OCI-LY3 (cell line): ENCODE measurements around the gene ATOSB.

ENCODE experiments used
- H2AFZ ChIP-seq: fragments of 200-600, 300-600 bp; shearing (Covaris generic); 2 replicates; pipeline ENCODE4 v1.6.0; 2014; ENCODE audit warnings: antibody characterized with exemption, low read depth, low read length
- H3K27ac ChIP-seq: fragments of 200-600, 300-600 bp; sonication (generic); 2 replicates; pipeline ENCODE4 v1.5.1; 2014; ENCODE audit warnings: mild to moderate bottlenecking, low read length, moderate library complexity, mixed read lengths
- H3K27me3 ChIP-seq: fragments of 200-600, 300-600 bp; sonication (generic); 2 replicates; pipeline ENCODE4 v1.6.1; 2014; ENCODE audit warnings: low read depth, low read length, mixed read lengths
- H3K36me3 ChIP-seq: fragments of 200-600, 300-600 bp; sonication (generic); replicated peaks from 2 replicates; pipeline ENCODE3; 2014; ENCODE audit warnings: low read depth, low read length, mixed read lengths
- H3K4me1 ChIP-seq: fragments of 300-600, 200-600 bp; sonication (generic); 2 replicates; pipeline ENCODE4 v1.6.1; 2014; ENCODE audit warnings: low read length, mixed read lengths
- H3K4me2 ChIP-seq: fragments of 200-600, 300-600 bp; sonication (generic); 2 replicates; pipeline ENCODE4 v1.6.1; 2014; ENCODE audit warnings: low read length, mixed read lengths
- H3K4me3 ChIP-seq: fragments of 300-600, 200-600 bp; sonication (generic); 2 replicates; pipeline ENCODE4 v1.5.1; 2014; ENCODE audit warnings: antibody characterized with exemption, mild to moderate bottlenecking, low read length, moderate library complexity
- H3K79me2 ChIP-seq: fragments of 300-600, 200-600 bp; shearing (Covaris generic); 2 replicates; pipeline ENCODE4 v1.6.1; 2014; ENCODE audit warnings: mild to moderate bottlenecking, low read length, mixed read lengths
- H3K9ac ChIP-seq: fragments of 300-600, 200-600 bp; shearing (Covaris generic); 2 replicates; pipeline ENCODE4 v1.6.0; 2014; ENCODE audit warnings: mild to moderate bottlenecking, low read length, moderate library complexity
- H3K9me3 ChIP-seq: fragments of 200-600, 300-600 bp; shearing (Covaris generic); 2 replicates; pipeline ENCODE4 v1.6.1; 2014; ENCODE audit warnings: low read length, mixed read lengths; ENCODE audit not compliant: insufficient read depth
- H4K20me1 ChIP-seq: fragments of 200-600, 300-600 bp; sonication (generic); 2 replicates; pipeline ENCODE4 v1.6.1; 2016; ENCODE audit warnings: low read length, mixed read lengths; ENCODE audit not compliant: insufficient read depth
- EZH2phosphoT487 ChIP-seq: fragments of 200-600 bp; shearing (Covaris generic); IDR thresholded peaks from 2 replicates; pipeline ENCODE4 v1.6.1; 2018; ENCODE audit warnings: antibody characterized with exemption, mixed run types, low read depth
- TF ChIP-seq, protein P1 (sequence below): fragments of 200-600, 300-600 bp; sonication (generic); IDR thresholded peaks from 2 replicates; pipeline ENCODE4 v1.5.1; 2014; ENCODE audit warnings: antibody characterized with exemption, low read length, low read depth

Gene ATOSB

DNA sequence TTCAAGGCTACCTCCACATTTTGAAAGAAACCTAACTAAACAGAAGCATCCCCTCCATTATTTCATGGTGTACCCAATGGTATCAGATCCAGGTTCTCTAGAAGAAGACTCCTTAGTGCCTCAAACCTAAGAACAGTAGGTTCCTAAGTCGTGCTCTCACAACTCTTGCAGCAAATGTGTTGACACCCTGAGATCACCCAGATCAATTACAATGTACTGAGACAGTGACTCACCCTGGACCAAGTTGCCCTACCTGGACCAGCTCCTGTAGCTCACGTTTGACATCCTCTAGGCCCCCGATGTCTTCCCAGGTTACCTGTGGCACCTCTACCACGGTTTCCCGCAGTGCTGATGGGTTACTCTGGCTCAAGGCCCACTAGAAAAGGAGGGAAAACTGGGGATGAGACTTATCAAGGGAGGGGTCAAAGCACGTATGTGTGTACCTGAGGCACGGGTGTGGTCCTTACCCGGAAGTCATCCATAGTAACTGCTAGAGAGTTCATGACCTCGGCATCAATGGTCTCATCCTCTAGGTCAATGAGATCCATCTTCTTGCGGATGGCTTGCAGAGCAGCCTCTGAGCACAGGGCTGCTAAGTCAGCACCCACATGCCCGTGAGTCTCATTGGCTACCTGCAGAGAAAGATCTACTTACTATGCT lies 55.0 kb downstream of the ATOSB start:
- no peaks in the 10 kb centered on the region for H3K4me1 ChIP-seq
- H3K79me2 ChIP-seq, result peaks cover 11% of the 10 kb centered on the region
- H3K9ac ChIP-seq, result no peak overlapping the region
- TF ChIP-seq EZH2phosphoT487, result no peak
- TF ChIP-seq, protein P1, sequence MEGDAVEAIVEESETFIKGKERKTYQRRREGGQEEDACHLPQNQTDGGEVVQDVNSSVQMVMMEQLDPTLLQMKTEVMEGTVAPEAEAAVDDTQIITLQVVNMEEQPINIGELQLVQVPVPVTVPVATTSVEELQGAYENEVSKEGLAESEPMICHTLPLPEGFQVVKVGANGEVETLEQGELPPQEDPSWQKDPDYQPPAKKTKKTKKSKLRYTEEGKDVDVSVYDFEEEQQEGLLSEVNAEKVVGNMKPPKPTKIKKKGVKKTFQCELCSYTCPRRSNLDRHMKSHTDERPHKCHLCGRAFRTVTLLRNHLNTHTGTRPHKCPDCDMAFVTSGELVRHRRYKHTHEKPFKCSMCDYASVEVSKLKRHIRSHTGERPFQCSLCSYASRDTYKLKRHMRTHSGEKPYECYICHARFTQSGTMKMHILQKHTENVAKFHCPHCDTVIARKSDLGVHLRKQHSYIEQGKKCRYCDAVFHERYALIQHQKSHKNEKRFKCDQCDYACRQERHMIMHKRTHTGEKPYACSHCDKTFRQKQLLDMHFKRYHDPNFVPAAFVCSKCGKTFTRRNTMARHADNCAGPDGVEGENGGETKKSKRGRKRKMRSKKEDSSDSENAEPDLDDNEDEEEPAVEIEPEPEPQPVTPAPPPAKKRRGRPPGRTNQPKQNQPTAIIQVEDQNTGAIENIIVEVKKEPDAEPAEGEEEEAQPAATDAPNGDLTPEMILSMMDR, result no peak
- no peak overlapping the region for H3K27ac ChIP-seq
- H2AFZ ChIP-seq, result no peak overlapping the region
- H3K4me2 ChIP-seq, result no peak overlapping the region
- no peak overlapping the region for H3K4me3 ChIP-seq
- H4K20me1 ChIP-seq, result peaks cover 4% of the 10 kb centered on the region
- no peaks in the 10 kb centered on the region for H3K9me3 ChIP-seq
- no peaks in the 10 kb centered on the region for H3K27me3 ChIP-seq
- H3K36me3 ChIP-seq, result peaks cover 91% of the 10 kb centered on the region

DNA sequence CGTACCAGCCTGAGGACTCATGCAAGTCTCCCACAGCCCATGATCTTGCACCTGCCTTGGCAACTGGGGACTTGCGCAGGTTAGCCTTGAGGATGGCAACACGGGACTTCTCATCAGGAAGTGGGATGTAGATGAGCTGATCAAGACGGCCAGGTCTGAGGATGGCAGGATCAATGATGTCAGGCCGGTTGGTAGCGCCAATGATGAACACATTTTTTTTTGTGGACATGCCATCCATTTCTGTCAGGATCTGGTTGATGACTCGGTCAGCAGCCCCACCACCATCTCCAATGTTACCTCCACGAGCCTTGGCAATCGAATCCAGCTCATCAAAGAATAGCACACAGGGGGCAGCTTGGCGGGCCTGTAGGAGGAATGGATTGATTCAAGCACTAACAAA lies 56.2 kb downstream of the ATOSB start:
- H3K4me1 ChIP-seq, result no peaks in the 10 kb centered on the region
- peaks cover 4% of the 10 kb centered on the region for H4K20me1 ChIP-seq
- H3K27ac ChIP-seq, result no peak overlapping the region
- no peak overlapping the region for H3K9ac ChIP-seq
- H3K27me3 ChIP-seq, result no peaks in the 10 kb centered on the region
- TF ChIP-seq, protein P1, result no peak
- no peak for TF ChIP-seq EZH2phosphoT487
- peaks cover 4% of the 10 kb centered on the region; the same call in 1 of the 2 replicates for H3K79me2 ChIP-seq
- H2AFZ ChIP-seq, result no peak overlapping the region
- H3K4me2 ChIP-seq, result no peak overlapping the region
- no peaks in the 10 kb centered on the region for H3K9me3 ChIP-seq
- peaks cover 90% of the 10 kb centered on the region for H3K36me3 ChIP-seq
- no peak overlapping the region for H3K4me3 ChIP-seq

DNA sequence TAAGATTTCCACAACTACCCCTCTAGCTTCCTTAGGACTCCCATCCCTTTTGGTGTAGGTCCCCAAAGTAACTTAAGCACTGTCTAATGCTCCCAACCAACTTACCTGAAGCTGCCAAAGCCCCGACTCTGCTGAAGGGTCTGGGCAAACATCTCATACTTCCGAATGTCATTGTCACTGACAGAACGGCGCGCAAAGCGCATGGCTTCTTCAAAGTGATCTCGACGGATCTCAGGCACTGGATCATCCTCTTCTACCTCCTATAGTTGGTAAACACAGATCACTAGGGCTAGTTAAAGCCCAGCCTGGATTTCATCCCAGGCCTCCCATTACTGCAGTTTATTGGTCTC lies 58.4 kb downstream of the ATOSB start:
- no peak overlapping the region for H3K4me2 ChIP-seq
- H3K79me2 ChIP-seq, result no peaks in the 10 kb centered on the region; the same call in 1 of the 2 replicates
- peaks cover 4% of the 10 kb centered on the region for H4K20me1 ChIP-seq
- no peak for TF ChIP-seq EZH2phosphoT487
- TF ChIP-seq, protein P1, result no peak
- H3K4me3 ChIP-seq, result no peak overlapping the region
- H3K36me3 ChIP-seq, result peaks cover 74% of the 10 kb centered on the region
- H3K9ac ChIP-seq, result no peak overlapping the region
- no peaks in the 10 kb centered on the region for H3K4me1 ChIP-seq
- H3K27ac ChIP-seq, result no peak overlapping the region
- no peaks in the 10 kb centered on the region for H3K9me3 ChIP-seq
- no peak overlapping the region for H2AFZ ChIP-seq
- no peaks in the 10 kb centered on the region for H3K27me3 ChIP-seq

DNA sequence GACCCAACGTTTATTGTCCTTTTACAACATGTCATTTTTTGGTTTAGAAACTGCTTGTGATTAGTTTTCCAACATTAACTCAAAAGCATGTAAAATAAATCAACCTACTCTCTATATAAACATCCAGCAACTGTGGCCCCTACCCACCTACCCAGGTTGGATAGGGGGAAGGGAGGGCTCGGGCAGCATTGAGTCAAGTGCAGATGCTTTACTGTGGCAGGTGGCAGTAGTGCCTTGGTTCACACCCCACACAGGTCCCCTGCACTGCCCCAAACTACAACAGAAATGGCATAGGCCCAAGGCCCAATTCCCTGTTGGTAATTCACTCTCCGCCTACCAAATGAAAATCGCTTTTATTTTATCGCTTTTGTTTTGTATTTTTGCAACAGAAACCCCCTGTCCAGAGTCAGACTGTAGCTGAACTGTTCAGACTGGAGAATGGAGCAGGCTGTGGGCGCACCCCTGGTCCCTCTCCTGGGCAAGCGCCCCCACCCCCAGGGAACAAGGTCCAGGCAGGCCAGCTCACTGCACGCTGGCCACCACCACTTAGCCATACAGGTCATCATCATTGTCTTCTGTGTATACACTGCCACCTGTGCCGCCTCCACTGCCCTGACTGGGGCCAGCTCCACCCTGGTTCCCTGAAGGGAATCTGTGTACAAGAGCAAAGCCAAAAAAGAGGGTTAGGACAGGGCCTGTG lies 58.9 kb downstream of the ATOSB start:
- Histone ChIP-seq H4K20me1 (peaks cover 3% of the 10 kb centered on the region), H3K4me1 (no peaks in the 10 kb centered on the region), H3K36me3 (peaks cover 72% of the 10 kb centered on the region), H3K4me3 (no peak overlapping the region), H3K9ac (no peak overlapping the region), H2AFZ (no peak overlapping the region), H3K79me2 (no peaks in the 10 kb centered on the region; the same call in 1 of the 2 replicates), H3K4me2 (no peak overlapping the region), H3K27me3 (no peaks in the 10 kb centered on the region), H3K27ac (no peak overlapping the region), H3K9me3 (no peaks in the 10 kb centered on the region)
- TF ChIP-seq, protein P1, result no peak
- no peak for TF ChIP-seq EZH2phosphoT487
